K562 (cell line): ENCODE measurements around the gene E2F3. TPM values are rescaled to one million over a fixed set of nuclear protein-coding genes. Genes with fewer than 3 reads are reported as not detected.

ENCODE experiments used
- FOXA3 ChIP-seq, 2 experiments: fragments of 450-650 bp in 1 of 2; sonication (generic) in 1 of 2; formaldehyde crosslinking; IDR thresholded peaks in 1 of 2; conservative IDR thresholded peaks in 1 of 2; 2 replicates each; pipeline versions ENCODE4 v1.4.0 to v1.8.0; 2020 to 2022; ENCODE audit warnings: mild to moderate bottlenecking in 2 of 2, missing genetic modification reagents in 1 of 2
- NR4A1 ChIP-seq, 2 experiments: fragments of 250-450 bp in 1 of 2; fragments of 450-650 bp in 1 of 2; sonication (Bioruptor Pico) in 1 of 2; IDR thresholded peaks; 2 replicates each; pipeline versions ENCODE4 v1.4.0 to v1.6.1; 2016 to 2020; ENCODE audit warnings: mild to moderate bottlenecking in 2 of 2, missing compliant biosample characterization in 1 of 2, missing genetic modification characterization in 1 of 2, moderate library complexity in 1 of 2
- POLR2B ChIP-seq: fragments of 450-650 bp; IDR thresholded peaks from 2 replicates; pipeline ENCODE4 v1.6.1; 2018; ENCODE audit warnings: low read depth; ENCODE audit not compliant: partially characterized antibody
- SP1 ChIP-seq: sonication (generic); formaldehyde crosslinking; IDR thresholded peaks from 2 replicates; pipeline ENCODE4 v1.8.1; 2022; ENCODE audit warnings: mild to moderate bottlenecking, missing genetic modification reagents
- ZNF212 ChIP-seq: fragments of 450-650 bp; formaldehyde crosslinking; IDR thresholded peaks from 2 replicates; pipeline ENCODE4 v1.4.0; 2020; ENCODE audit warnings: mild to moderate bottlenecking
- ZNF263 ChIP-seq: sonication (generic); formaldehyde crosslinking; IDR thresholded peaks from 2 replicates; pipeline ENCODE4 v1.8.0; 2022; ENCODE audit warnings: mild to moderate bottlenecking, missing genetic modification reagents, borderline replicate concordance
- ZNF274 ChIP-seq: IDR thresholded peaks from 2 replicates; pipeline ENCODE4 v1.6.1; 2011; ENCODE audit warnings: low read depth, mild to moderate bottlenecking, low read length, moderate library complexity, borderline replicate concordance
- ZNF57 ChIP-seq: fragments of 450-650 bp; formaldehyde crosslinking; IDR thresholded peaks from 2 replicates; pipeline ENCODE4 v1.4.0; 2020; ENCODE audit warnings: mild to moderate bottlenecking, moderate library complexity
- ZNF830 ChIP-seq: fragments of 250-450 bp; sonication (Bioruptor Pico); IDR thresholded peaks from 2 replicates; pipeline ENCODE4 v1.5.0; 2021; ENCODE audit warnings: mild to moderate bottlenecking
- polyA plus RNA-seq, 8 experiments: library from polyadenylated mRNA; depleted of rRNA in 4 of 8; stranded (reverse) in 5 of 8; unstranded in 3 of 8; fragments of >200 nt; fragmentation: Nextera tagmentation in 2 of 8; fragmentation: Illumina TruSeq in 1 of 8; extraction: Ambion mirVana in 2 of 8; extraction: Trizol in 1 of 8; gene quantifications; 2 replicates each; pipeline versions ENCODE4 v1.2.1 to v1.2.3, GENCODE V29; 2011 to 2014; ENCODE audit warnings: inconsistent platforms in 1 of 8, missing spikeins in 1 of 8
- total RNA-seq, 7 experiments: library from RNA; depleted of rRNA in 6 of 7; stranded (reverse); fragments of >200 nt in 6 of 7; fragmentation: Illumina TruSeq in 2 of 7; extraction: Trizol in 2 of 7; gene quantifications; 2 replicates each; pipeline versions ENCODE4 v1.2.1 to v1.2.3, GENCODE V29; 2011 to 2021; ENCODE audit warnings: low replicate concordance in 1 of 7
- TF ChIP-seq, protein P1 (sequence below): fragments of 450-650 bp; IDR thresholded peaks from 2 replicates; pipeline ENCODE4 v1.6.1; 2017; ENCODE audit warnings: mild to moderate bottlenecking, moderate library complexity
- TF ChIP-seq, protein P2 (sequence below): fragments of 450-650 bp; IDR thresholded peaks from 2 replicates; pipeline ENCODE4 v1.6.1; 2017; ENCODE audit warnings: antibody characterized with exemption, mild to moderate bottlenecking
- TF ChIP-seq, protein P3 (sequence below): fragments of 250-450 bp; sonication (Bioruptor Pico); IDR thresholded peaks from 2 replicates; pipeline ENCODE4 v1.8.0; 2021; ENCODE audit warnings: mild to moderate bottlenecking, moderate library complexity
- TF ChIP-seq, protein P4 (sequence below): fragments of 250-450 bp; sonication (Bioruptor Pico); IDR thresholded peaks from 2 replicates; pipeline ENCODE4 v1.5.0; 2021
- TF ChIP-seq, protein P5 (sequence below): fragments of 450-650 bp; IDR thresholded peaks from 2 replicates; pipeline ENCODE4 v1.6.1; 2016; ENCODE audit warnings: mild to moderate bottlenecking

The E2F3 gene
- total and polyA plus RNA-seq, 9 of the 15 experiments (the other 6 are each of a cell fraction or from before 2014, with no cell fraction given), result 11.1 to 44.7 (median 27.2) TPM

DNA sequence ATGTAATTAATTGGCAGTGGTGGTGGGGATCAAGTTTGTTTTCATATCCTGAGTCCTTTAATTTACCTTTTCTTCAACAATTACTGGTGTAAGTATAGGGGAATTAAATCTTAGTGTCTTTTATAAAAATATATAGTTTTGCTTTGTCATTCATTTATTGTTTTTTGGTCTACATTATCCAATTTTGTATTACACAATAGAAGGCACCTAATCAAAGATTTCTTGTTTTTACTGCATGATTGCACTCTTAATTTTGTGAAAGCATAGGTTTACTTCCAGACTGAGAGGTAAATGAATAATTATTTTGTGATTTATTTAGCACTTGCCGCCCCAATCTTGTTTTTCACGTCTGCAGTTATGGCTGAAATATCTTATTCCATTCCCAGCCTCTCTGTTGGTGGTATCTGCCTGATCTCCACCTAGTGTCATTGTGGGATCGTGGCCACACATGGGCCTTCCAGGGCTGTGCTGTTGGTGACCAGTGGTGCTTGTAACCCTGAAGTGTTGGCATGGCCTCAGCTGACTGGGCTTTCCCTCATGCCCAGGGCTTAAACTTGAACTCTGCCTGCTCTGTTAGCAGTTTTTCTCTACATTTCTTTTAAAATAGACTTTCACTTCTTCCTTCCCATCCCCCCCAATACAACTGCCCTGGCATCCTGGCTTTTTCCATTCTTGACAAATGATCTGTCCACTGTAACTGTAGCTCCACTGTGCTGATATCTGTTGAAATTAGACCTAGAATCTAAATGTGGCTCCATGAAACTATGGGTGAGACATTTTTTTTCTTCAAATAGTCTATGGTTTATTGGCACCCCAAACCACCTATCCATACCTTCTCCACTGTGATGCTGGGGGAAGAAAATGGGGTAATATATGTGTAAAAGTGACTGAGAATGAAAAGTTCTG lies 24.8 kb downstream of the E2F3 start (continued):
- TF ChIP-seq NR4A1 (CRISPR knock-in tag; IDR thresholded peaks at IDR 0.05) (no peak), NR4A1 (tag; IDR thresholded peaks at IDR 0.05) (no peak), ZNF263 (CRISPR knock-in tag) (no peak), ZNF274 (no peak), POLR2B (no peak), ZNF57 (no peak), ZNF830 (CRISPR knock-in tag) (no peak), SP1 (CRISPR knock-in tag) (0 out of 2 replicates have a peak, but pooled peaks have one; percentile 19), ZNF212 (CRISPR knock-in tag) (no peak), FOXA3 (CRISPR knock-in tag; conservative IDR thresholded peaks at IDR 0.05 in 1 of 2, IDR thresholded peaks at IDR 0.05 in 1 of 2) (no peak)
- TF ChIP-seq, protein P1, sequence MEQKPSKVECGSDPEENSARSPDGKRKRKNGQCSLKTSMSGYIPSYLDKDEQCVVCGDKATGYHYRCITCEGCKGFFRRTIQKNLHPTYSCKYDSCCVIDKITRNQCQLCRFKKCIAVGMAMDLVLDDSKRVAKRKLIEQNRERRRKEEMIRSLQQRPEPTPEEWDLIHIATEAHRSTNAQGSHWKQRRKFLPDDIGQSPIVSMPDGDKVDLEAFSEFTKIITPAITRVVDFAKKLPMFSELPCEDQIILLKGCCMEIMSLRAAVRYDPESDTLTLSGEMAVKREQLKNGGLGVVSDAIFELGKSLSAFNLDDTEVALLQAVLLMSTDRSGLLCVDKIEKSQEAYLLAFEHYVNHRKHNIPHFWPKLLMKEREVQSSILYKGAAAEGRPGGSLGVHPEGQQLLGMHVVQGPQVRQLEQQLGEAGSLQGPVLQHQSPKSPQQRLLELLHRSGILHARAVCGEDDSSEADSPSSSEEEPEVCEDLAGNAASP, result no peak
- TF ChIP-seq, protein P2, sequence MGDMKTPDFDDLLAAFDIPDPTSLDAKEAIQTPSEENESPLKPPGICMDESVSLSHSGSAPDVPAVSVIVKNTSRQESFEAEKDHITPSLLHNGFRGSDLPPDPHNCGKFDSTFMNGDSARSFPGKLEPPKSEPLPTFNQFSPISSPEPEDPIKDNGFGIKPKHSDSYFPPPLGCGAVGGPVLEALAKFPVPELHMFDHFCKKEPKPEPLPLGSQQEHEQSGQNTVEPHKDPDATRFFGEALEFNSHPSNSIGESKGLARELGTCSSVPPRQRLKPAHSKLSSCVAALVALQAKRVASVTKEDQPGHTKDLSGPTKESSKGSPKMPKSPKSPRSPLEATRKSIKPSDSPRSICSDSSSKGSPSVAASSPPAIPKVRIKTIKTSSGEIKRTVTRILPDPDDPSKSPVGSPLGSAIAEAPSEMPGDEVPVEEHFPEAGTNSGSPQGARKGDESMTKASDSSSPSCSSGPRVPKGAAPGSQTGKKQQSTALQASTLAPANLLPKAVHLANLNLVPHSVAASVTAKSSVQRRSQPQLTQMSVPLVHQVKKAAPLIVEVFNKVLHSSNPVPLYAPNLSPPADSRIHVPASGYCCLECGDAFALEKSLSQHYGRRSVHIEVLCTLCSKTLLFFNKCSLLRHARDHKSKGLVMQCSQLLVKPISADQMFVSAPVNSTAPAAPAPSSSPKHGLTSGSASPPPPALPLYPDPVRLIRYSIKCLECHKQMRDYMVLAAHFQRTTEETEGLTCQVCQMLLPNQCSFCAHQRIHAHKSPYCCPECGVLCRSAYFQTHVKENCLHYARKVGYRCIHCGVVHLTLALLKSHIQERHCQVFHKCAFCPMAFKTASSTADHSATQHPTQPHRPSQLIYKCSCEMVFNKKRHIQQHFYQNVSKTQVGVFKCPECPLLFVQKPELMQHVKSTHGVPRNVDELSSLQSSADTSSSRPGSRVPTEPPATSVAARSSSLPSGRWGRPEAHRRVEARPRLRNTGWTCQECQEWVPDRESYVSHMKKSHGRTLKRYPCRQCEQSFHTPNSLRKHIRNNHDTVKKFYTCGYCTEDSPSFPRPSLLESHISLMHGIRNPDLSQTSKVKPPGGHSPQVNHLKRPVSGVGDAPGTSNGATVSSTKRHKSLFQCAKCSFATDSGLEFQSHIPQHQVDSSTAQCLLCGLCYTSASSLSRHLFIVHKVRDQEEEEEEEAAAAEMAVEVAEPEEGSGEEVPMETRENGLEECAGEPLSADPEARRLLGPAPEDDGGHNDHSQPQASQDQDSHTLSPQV, result peak; percentile 21; the same call in 1 of the 2 replicates
- TF ChIP-seq, protein P3, sequence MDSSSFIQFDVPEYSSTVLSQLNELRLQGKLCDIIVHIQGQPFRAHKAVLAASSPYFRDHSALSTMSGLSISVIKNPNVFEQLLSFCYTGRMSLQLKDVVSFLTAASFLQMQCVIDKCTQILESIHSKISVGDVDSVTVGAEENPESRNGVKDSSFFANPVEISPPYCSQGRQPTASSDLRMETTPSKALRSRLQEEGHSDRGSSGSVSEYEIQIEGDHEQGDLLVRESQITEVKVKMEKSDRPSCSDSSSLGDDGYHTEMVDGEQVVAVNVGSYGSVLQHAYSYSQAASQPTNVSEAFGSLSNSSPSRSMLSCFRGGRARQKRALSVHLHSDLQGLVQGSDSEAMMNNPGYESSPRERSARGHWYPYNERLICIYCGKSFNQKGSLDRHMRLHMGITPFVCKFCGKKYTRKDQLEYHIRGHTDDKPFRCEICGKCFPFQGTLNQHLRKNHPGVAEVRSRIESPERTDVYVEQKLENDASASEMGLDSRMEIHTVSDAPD (CRISPR knock-in tag), result no peak
- TF ChIP-seq, protein P4, sequence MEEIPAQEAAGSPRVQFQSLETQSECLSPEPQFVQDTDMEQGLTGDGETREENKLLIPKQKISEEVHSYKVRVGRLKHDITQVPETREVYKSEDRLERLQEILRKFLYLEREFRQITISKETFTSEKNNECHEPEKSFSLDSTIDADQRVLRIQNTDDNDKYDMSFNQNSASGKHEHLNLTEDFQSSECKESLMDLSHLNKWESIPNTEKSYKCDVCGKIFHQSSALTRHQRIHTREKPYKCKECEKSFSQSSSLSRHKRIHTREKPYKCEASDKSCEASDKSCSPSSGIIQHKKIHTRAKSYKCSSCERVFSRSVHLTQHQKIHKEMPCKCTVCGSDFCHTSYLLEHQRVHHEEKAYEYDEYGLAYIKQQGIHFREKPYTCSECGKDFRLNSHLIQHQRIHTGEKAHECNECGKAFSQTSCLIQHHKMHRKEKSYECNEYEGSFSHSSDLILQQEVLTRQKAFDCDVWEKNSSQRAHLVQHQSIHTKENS (CRISPR knock-in tag), result no peak
- TF ChIP-seq, protein P5, sequence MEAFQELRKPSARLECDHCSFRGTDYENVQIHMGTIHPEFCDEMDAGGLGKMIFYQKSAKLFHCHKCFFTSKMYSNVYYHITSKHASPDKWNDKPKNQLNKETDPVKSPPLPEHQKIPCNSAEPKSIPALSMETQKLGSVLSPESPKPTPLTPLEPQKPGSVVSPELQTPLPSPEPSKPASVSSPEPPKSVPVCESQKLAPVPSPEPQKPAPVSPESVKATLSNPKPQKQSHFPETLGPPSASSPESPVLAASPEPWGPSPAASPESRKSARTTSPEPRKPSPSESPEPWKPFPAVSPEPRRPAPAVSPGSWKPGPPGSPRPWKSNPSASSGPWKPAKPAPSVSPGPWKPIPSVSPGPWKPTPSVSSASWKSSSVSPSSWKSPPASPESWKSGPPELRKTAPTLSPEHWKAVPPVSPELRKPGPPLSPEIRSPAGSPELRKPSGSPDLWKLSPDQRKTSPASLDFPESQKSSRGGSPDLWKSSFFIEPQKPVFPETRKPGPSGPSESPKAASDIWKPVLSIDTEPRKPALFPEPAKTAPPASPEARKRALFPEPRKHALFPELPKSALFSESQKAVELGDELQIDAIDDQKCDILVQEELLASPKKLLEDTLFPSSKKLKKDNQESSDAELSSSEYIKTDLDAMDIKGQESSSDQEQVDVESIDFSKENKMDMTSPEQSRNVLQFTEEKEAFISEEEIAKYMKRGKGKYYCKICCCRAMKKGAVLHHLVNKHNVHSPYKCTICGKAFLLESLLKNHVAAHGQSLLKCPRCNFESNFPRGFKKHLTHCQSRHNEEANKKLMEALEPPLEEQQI, result no peak
